DMS 273 (cell line): Measurements from ENCODE around the gene ANTKMT.
A peak's percentile ranks its signal among the peaks of the same experiment; 100 is the strongest.

Source experiments
- DNase-seq: peaks from one replicate; lab custom pipeline; 2025; ENCODE audit not compliant: unreplicated experiment; lab: John Stamatoyannopoulos, UW

The ANTKMT gene

GRCh38 chr16:695355-696089 lies 25.4 kb upstream of the ANTKMT start:
- no peak for DNase-seq

GRCh38 chr16:698911-699671 lies 21.9 kb upstream of the ANTKMT start:
- no peak for DNase-seq

- DNase-seq = no peak
Observed at GRCh38 chr16:700684-701584, 20.0 kb upstream of the ANTKMT start.

GRCh38 chr16:702341-702740 lies 18.6 kb upstream of the ANTKMT start:
- no peak for DNase-seq

GRCh38 chr16:703406-703805 lies 17.5 kb upstream of the ANTKMT start:
- no peak for DNase-seq

- no peak for DNase-seq
Observed at GRCh38 chr16:704047-704446, 16.9 kb upstream of the ANTKMT start.

GRCh38 chr16:704552-705380 lies 16.2 kb upstream of the ANTKMT start:
- peak; percentile 69 for DNase-seq

- peak; percentile 96 for DNase-seq
Observed at GRCh38 chr16:705431-706188, 15.3 kb upstream of the ANTKMT start, which contains the start of gene FBXL16. TSS of gene FBXL16 (minus strand) at chr16:705801. CDS start at chr16:697405, 8,396 bp downstream.

- peak; percentile 69 for DNase-seq
Observed at GRCh38 chr16:706189-707061, 14.5 kb upstream of the ANTKMT start.

- peak; percentile 68 for DNase-seq
Observed at GRCh38 chr16:707062-707538, 13.8 kb upstream of the ANTKMT start.

- DNase-seq = no peak
Observed at GRCh38 chr16:708019-708418, 12.9 kb upstream of the ANTKMT start.

- DNase-seq = peak; percentile 45
Observed at GRCh38 chr16:708959-709358, 12.0 kb upstream of the ANTKMT start.

GRCh38 chr16:709566-710499 lies 11.1 kb upstream of the ANTKMT start:
- DNase-seq = peak; percentile 98

GRCh38 chr16:710500-711075 lies 10.4 kb upstream of the ANTKMT start:
- peak; percentile 80 for DNase-seq

GRCh38 chr16:711084-711483 lies 9.9 kb upstream of the ANTKMT start:
- DNase-seq = no peak

GRCh38 chr16:711548-712320 lies 9.2 kb upstream of the ANTKMT start:
- DNase-seq = peak; percentile 85
